Liver (tissue), 3 donors: Measurements from ENCODE around the gene GPR68.

Experiments used
- RAD21 ChIP-seq, 2 donors: IDR thresholded peaks; 2 replicates each; pipeline ENCODE4 v1.6.1; 2016; ENCODE audit warnings: antibody characterized with exemption in 2 of 2, mild to moderate bottlenecking in 2 of 2
- TF ChIP-seq, protein P1 (sequence below): fragments of 150-350 bp; IDR thresholded peaks from 2 replicates; pipeline ENCODE4 v1.5.1; 2017; ENCODE audit warnings: improper control_type of control experiment, low read depth, low read length; ENCODE audit not compliant: missing input control
- donor health status: healthy.
- donor health status: healthy.

- no peak for TF ChIP-seq RAD21 (IDR thresholded peaks at IDR 0.05)
- TF ChIP-seq, protein P1, sequence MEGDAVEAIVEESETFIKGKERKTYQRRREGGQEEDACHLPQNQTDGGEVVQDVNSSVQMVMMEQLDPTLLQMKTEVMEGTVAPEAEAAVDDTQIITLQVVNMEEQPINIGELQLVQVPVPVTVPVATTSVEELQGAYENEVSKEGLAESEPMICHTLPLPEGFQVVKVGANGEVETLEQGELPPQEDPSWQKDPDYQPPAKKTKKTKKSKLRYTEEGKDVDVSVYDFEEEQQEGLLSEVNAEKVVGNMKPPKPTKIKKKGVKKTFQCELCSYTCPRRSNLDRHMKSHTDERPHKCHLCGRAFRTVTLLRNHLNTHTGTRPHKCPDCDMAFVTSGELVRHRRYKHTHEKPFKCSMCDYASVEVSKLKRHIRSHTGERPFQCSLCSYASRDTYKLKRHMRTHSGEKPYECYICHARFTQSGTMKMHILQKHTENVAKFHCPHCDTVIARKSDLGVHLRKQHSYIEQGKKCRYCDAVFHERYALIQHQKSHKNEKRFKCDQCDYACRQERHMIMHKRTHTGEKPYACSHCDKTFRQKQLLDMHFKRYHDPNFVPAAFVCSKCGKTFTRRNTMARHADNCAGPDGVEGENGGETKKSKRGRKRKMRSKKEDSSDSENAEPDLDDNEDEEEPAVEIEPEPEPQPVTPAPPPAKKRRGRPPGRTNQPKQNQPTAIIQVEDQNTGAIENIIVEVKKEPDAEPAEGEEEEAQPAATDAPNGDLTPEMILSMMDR = no peak
Observed at GRCh38 chr14:91279354-91279753, 34.9 kb upstream of the GPR68 start.
